Lung (tissue), 12 donors: Measurements from ENCODE around the gene HMCN2. TPM values are rescaled to one million over a fixed set of nuclear protein-coding genes. Genes with fewer than 3 reads are reported as not detected.
A peak's percentile ranks its signal among the peaks of the same experiment; 100 is the strongest.
"Not testable (repeated sequence)": the region's sequence is repeated elsewhere in the genome, so short reads cannot be mapped to it uniquely, and the experiment has no call there.

Experiments
- ATAC-seq: fragments of 200-7000 bp; cut with Tn5 transposase; one replicate; pipeline ENCODE4 v1.9.1; 2020; ENCODE audit warnings: moderate number of reproducible peaks; ENCODE audit not compliant: insufficient read depth, low FRiP score
- DNase-seq, 3 donors: peaks; one replicate each; pipeline ENCODE4 v3.0.0-alpha.2; 2013 to 2017
- H3K27ac ChIP-seq, 2 donors: one replicate each; pipeline ENCODE4 v1.5.1; 2013; ENCODE audit warnings: mild to moderate bottlenecking in 2 of 2, moderate library complexity in 2 of 2, control low read depth in 1 of 2, inconsistent platforms in 1 of 2, low read depth in 1 of 2, low read length in 1 of 2
- H3K27me3 ChIP-seq, 3 donors: one replicate each; pipeline ENCODE4 v1.5.1; 2013; ENCODE audit warnings: low read length in 2 of 3; ENCODE audit not compliant: control insufficient read depth in 3 of 3, insufficient read depth in 3 of 3
- H3K36me3 ChIP-seq, 4 donors: one replicate each; pipeline ENCODE4 v1.5.1; 2013; ENCODE audit warnings: low read length in 4 of 4, mild to moderate bottlenecking in 1 of 4, moderate library complexity in 1 of 4; ENCODE audit not compliant: control insufficient read depth in 4 of 4, insufficient read depth in 4 of 4
- H3K4me1 ChIP-seq, 5 donors: one replicate each; pipeline ENCODE4 v1.5.1; 2013; ENCODE audit warnings: low read length in 5 of 5, mild to moderate bottlenecking in 2 of 5, moderate library complexity in 1 of 5; ENCODE audit not compliant: control insufficient read depth in 5 of 5, insufficient read depth in 5 of 5
- H3K4me3 ChIP-seq: one replicate; pipeline ENCODE4 v1.5.1; 2013; ENCODE audit warnings: mild to moderate bottlenecking, control low read depth, moderate library complexity
- H3K9ac ChIP-seq, 2 donors: one replicate each; pipeline ENCODE4 v1.5.1; 2013; ENCODE audit warnings: low read length in 2 of 2, control low read depth in 1 of 2; ENCODE audit not compliant: insufficient read depth in 1 of 2
- H3K9me3 ChIP-seq, 4 donors: one replicate each; pipeline ENCODE4 v1.5.1; 2013; ENCODE audit warnings: low read length in 3 of 4, mild to moderate bottlenecking in 1 of 4, moderate library complexity in 1 of 4; ENCODE audit not compliant: control insufficient read depth in 4 of 4, insufficient read depth in 3 of 4
- WGBS, 2 donors: extraction: QIAGEN DNeasy Blood & Tissue Kit; methylation state at CpG; one replicate each; pipeline ENCODE4 v1.1.7; 2013; 5-methylcytosine and 5-hydroxymethylcytosine counted together
- polyA plus RNA-seq, 2 donors: library from polyadenylated mRNA; stranded (reverse); fragments of 200-250 nt; gene quantifications; one replicate each; pipeline ENCODE4 v1.2.1, GENCODE V29; 2013
- total RNA-seq, 2 donors: library from RNA; depleted of rRNA in 1 of 2; stranded (reverse); fragments of >200 nt in 1 of 2; gene quantifications; one replicate each; pipeline ENCODE4 v1.2.1, GENCODE V29; 2014 to 2021
- TF ChIP-seq, protein P1 (sequence below): IDR thresholded peaks from 2 replicates; pipeline ENCODE4 v1.5.1; 2012; ENCODE audit warnings: mild to moderate bottlenecking; ENCODE audit errors: control extremely low read depth, extremely low read depth
- donor health status: control.
- donor health status: control.
- donor health status: Bipolar disorder and iron deficiency.
- donor health status: healthy.
- donor health status: DM: yes; HTN: yes; CAD: no.

Gene HMCN2
- total and polyA plus RNA-seq, 4 donors: 2.1 to 5.2 (median 3.7) TPM

DNA sequence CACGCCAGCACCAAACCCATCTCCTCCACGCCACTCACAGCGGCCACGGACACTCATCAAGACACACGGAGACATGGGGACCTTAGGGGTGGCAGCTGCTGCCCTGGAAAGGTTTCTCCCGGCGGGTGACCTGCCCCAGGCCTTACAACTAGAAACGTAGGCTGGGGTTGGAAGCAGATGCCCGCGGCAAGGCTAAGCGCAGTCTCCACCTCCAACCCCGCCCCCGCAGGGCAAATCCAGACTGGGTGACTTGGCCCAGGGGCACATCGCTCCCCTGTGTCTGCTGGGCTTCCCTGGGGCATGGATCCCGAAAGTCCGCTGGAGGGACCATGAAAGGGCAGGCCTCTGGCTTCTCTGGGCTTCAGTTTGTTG, 167.2 kb downstream of the HMCN2 start:
- H3K36me3 ChIP-seq: no peaks in the 10 kb centered on the region
- no peak overlapping the region for H3K27ac ChIP-seq
- TF ChIP-seq, protein P1, sequence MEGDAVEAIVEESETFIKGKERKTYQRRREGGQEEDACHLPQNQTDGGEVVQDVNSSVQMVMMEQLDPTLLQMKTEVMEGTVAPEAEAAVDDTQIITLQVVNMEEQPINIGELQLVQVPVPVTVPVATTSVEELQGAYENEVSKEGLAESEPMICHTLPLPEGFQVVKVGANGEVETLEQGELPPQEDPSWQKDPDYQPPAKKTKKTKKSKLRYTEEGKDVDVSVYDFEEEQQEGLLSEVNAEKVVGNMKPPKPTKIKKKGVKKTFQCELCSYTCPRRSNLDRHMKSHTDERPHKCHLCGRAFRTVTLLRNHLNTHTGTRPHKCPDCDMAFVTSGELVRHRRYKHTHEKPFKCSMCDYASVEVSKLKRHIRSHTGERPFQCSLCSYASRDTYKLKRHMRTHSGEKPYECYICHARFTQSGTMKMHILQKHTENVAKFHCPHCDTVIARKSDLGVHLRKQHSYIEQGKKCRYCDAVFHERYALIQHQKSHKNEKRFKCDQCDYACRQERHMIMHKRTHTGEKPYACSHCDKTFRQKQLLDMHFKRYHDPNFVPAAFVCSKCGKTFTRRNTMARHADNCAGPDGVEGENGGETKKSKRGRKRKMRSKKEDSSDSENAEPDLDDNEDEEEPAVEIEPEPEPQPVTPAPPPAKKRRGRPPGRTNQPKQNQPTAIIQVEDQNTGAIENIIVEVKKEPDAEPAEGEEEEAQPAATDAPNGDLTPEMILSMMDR: no peak
- ATAC-seq (no peak), DNase-seq (no peak)
- peaks cover 0 to 9% (median 0%) of the 10 kb centered on the region in 5 donors for H3K4me1 ChIP-seq
- 51 to 58% methylated on average over 12 to 16 of the region's 16 CpGs for WGBS, 2 donors
- peaks cover 0 to 9% (median 0%) of the 10 kb centered on the region in 4 donors for H3K9me3 ChIP-seq
- no peak overlapping the region for H3K9ac ChIP-seq
- peaks cover 3 to 31% (median 13%) of the 10 kb centered on the region in 3 donors for H3K27me3 ChIP-seq
- no peak overlapping the region for H3K4me3 ChIP-seq

DNA sequence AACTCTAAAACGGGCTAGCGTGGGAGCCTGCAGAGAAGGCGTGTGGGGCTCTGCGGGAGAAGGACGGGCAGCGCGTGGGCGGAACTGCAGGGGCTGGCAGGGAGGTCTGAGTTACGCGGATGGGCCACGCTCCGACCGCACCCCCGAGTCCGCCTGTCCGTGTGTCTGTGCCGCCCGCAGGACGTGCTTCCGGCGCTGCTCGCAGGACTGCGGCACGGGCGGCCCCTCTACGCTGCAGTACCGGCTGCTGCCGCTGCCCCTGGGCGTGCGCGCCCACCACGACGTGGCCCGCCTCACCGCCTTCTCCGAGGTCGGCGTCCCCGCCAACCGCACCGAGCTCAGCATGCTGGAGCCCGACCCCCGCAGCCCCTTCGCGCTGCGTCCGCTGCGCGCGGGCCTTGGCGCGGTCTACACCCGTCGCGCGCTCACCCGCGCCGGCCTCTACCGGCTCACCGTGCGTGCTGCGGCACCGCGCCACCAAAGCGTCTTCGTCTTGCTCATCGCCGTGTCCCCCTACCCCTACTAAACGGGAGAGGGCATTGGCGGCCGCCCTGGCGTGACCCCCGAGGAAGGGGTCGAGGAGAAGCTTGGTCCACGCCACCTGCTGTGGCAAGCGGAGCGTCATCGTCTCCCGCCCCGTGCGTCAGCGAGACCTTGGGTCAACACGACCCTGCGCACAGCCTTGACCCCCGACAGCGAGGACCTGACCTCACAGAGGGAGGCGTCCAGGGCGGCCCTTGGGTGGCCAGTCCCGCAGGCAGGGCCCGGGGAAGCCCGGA, 167.8 kb downstream of the HMCN2 start:
- peak; percentile 48 to 70 (median 67) for DNase-seq
- Histone ChIP-seq H3K27ac (no peak overlapping the region), H3K36me3 (no peaks in the 10 kb centered on the region), H3K4me3 (no peak overlapping the region), H3K4me1 (peaks cover 0 to 9% (median 0%) of the 10 kb centered on the region in 5 donors), H3K9ac (no peak overlapping the region), H3K9me3 (peaks cover 0 to 9% (median 0%) of the 10 kb centered on the region in 4 donors), H3K27me3 (peaks cover 3 to 31% (median 13%) of the 10 kb centered on the region in 3 donors)
- TF ChIP-seq, protein P1: no peak
- WGBS, 2 donors: 5 to 8% methylated on average over 83 to 92 of the region's 92 CpGs
- peak; percentile 44 for ATAC-seq

DNA sequence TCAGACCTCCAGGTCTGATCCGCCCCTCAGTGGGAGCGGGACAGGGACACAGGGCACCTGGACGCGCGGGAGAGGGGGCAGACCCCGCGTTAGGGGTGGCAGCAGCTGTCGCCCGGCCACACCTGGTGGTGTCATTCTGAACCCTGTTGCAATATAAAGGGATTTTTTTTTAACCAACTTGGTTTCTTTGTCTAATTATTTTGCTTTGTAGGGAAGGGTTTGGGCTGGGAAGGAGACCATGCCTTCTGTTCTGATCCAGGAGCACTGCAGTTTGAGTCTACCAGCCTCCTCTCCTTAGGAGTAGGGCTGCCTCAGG, 168.3 kb downstream of the HMCN2 start:
- no peaks in the 10 kb centered on the region for H3K36me3 ChIP-seq
- DNase-seq (no peak), ATAC-seq (no peak)
- peaks cover 0 to 9% (median 0%) of the 10 kb centered on the region in 4 donors for H3K9me3 ChIP-seq
- H3K27ac ChIP-seq: no peak overlapping the region
- TF ChIP-seq, protein P1: no peak
- WGBS, 2 donors: 49 to 58% methylated on average over 9 of the region's 9 CpGs
- H3K9ac ChIP-seq: no peak overlapping the region
- no peak overlapping the region for H3K4me3 ChIP-seq
- peaks cover 3 to 31% (median 13%) of the 10 kb centered on the region in 3 donors for H3K27me3 ChIP-seq
- H3K4me1 ChIP-seq: peaks cover 0 to 9% (median 0%) of the 10 kb centered on the region in 5 donors

DNA sequence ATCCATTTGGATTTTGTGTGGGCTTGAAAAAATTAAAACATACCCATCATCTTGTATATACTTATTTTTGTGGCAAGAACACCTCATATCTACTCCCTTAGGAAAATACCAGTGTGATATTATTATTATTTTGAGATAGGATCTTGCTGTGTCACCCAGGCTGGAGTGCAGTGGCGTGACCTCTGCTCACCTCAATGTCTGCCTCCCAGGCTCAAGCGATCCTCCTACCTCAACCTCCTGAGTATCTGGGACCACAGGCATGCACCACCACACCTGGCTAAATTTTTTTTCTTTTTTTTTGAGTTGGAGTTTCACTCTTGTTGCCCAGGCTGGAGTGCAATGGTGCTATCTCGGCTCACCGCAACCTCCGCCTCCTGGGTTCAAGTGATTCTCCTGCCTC, 169.1 kb downstream of the HMCN2 start:
- H3K27me3 ChIP-seq: peaks cover 3 to 31% (median 13%) of the 10 kb centered on the region in 3 donors
- DNase-seq, H3K4me1 ChIP-seq, ATAC-seq, H3K9me3 ChIP-seq, H3K9ac ChIP-seq, H3K36me3 ChIP-seq, H3K27ac ChIP-seq, H3K4me3 ChIP-seq: not testable (repeated sequence)
- 93 to 98% methylated on average over 5 of the region's 5 CpGs for WGBS, 2 donors
